ENCODE measurements around the gene VMP1.

GRCh38 chr17:59756236-59756818, 48.9 kb downstream of the VMP1 start:
- no peak for TF ChIP-seq CTCF (conservative IDR thresholded peaks at IDR 0.05; ENCODE audit: low read depth, low read length)
- no peak for TF ChIP-seq EZH2 (IDR thresholded peaks at IDR 0.05; ENCODE audit: borderline replicate concordance, low read depth, low read length, poor library complexity, severe bottlenecking)

Data from A673 (cell line).